GM15510 (cell line): ENCODE measurements around the gene SPNS1.

Experiments
- POLR2A ChIP-seq: IDR thresholded peaks from 3 replicates; pipeline ENCODE4 v1.6.1; 2011; ENCODE audit warnings: borderline replicate concordance; ENCODE audit not compliant: insufficient read length; ENCODE audit errors: extremely low read depth

SPNS1 gene

GRCh38 chr16:29000019-29000418 lies 25.4 kb downstream of the SPNS1 start:
- TF ChIP-seq POLR2A, result no peak

GRCh38 chr16:29007730-29008593 lies 33.4 kb downstream of the SPNS1 start:
- TF ChIP-seq POLR2A, result no peak

- TF ChIP-seq POLR2A, result no peak
Measured at GRCh38 chr16:29009050-29009837, 34.7 kb downstream of the SPNS1 start.

- no peak for TF ChIP-seq POLR2A
Measured at GRCh38 chr16:29009838-29010166, 35.2 kb downstream of the SPNS1 start.

GRCh38 chr16:29011112-29011511 lies 36.5 kb downstream of the SPNS1 start:
- no peak for TF ChIP-seq POLR2A

- no peak for TF ChIP-seq POLR2A
Measured at GRCh38 chr16:29011851-29012250, 37.3 kb downstream of the SPNS1 start.

GRCh38 chr16:29012913-29013553 lies 38.5 kb downstream of the SPNS1 start:
- no peak for TF ChIP-seq POLR2A

- no peak for TF ChIP-seq POLR2A
Measured at GRCh38 chr16:29014561-29015069, 40.0 kb downstream of the SPNS1 start.

GRCh38 chr16:29022196-29022595 lies 47.6 kb downstream of the SPNS1 start:
- TF ChIP-seq POLR2A, result no peak

GRCh38 chr16:29023279-29024277 lies 49.0 kb downstream of the SPNS1 start:
- no peak for TF ChIP-seq POLR2A

- no peak for TF ChIP-seq POLR2A
Measured at GRCh38 chr16:29024278-29024677, 49.7 kb downstream of the SPNS1 start.

GRCh38 chr16:29025218-29025617 lies 50.6 kb downstream of the SPNS1 start:
- no peak for TF ChIP-seq POLR2A

GRCh38 chr16:29025735-29026134 lies 51.2 kb downstream of the SPNS1 start:
- TF ChIP-seq POLR2A, result no peak

GRCh38 chr16:29028457-29029167 lies 54.0 kb downstream of the SPNS1 start:
- TF ChIP-seq POLR2A, result no peak
